Measurements from ENCODE around the gene ULK1.

ULK1 gene

DNA sequence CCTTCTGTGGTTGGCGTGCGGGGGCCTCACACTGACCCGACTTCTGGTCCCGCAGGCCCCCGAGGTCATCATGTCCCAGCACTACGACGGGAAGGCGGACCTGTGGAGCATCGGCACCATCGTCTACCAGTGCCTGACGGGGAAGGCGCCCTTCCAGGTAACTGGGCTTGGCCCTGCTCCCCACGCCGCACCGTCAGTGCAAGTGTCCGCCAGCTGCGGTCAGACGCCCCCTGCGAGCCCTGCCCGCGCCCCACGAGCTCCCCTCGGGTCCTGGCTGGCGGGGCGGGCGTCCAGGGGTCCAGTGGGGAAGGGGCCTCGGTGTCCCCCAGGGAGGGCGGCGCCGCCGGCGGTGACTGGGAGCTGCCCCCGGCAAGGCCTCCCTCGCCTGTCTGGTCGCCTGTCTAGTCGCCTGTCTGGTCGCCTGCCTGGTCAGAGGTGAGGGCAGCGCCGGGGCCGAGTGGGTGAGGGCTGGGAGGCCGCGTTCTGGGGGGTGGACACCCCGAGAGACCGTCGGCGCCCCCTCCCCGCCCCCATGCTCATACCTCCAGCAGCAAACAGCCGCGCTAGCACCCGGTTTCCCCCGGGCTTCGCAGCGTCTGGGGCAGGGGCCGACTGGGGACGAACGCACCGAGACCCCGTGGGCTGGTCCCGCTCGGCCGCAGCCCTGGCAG, 14.8 kb downstream of the ULK1 start:
- no peak for DNase-seq

DNA sequence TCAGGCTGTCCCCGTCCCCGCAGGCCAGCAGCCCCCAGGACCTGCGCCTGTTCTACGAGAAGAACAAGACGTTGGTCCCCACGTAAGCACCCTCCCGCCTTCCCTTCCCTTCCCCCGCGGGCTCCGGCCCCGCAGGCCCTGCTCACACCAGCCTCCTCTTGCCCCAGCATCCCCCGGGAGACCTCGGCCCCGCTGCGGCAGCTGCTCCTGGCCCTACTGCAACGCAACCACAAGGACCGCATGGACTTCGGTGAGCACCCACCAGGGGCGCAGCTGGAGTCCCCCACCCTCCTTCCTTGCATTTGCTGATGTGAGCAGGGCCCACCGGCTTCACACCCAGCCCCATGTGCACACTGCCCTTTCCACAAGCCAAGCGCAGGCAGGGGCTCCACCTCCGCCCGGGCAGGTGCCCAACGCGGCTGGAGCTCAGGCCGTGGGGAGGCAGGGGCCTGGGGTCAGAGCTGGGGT, 15.4 kb downstream of the ULK1 start:
- DNase-seq = no peak

DNA sequence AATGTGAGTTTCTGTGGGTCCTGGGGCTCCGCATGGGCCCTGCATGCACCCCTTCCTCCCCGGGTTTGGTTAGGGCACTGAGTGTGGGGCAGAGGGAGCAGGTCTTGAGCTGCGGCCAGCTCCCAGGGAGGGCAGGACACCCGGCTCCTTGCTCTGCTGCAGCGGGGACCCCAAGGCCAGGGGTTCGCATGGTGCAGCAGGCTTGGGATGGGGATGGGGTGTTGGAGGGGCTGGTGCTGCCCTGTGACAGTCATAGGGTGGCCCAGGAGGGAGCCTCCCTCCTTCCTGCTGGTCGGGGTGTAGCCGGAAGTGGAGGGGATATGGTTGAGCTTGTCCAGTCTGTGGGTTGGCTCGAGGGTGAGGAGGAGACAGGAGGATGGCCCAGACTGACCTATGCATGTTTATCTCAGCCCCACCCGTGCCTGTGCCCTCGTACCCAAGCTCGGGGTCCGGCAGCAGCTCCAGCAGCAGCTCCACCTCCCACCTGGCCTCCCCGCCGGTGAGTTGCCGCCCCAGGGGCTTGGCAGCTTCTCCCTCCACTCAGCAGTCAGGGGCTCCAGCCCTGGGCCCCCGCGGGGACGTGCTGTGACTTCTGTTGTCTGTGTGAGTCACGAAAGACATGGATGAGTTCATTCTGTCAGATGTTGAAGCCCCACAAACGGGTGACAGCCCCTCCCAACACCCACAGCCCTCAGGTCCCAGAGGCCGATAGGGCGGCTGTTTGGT, 16.0 kb downstream of the ULK1 start:
- DNase-seq = no peak

- DNase-seq = no peak
Measured at GRCh38 chr12:131911028-131911650, 16.7 kb downstream of the ULK1 start.

DNA sequence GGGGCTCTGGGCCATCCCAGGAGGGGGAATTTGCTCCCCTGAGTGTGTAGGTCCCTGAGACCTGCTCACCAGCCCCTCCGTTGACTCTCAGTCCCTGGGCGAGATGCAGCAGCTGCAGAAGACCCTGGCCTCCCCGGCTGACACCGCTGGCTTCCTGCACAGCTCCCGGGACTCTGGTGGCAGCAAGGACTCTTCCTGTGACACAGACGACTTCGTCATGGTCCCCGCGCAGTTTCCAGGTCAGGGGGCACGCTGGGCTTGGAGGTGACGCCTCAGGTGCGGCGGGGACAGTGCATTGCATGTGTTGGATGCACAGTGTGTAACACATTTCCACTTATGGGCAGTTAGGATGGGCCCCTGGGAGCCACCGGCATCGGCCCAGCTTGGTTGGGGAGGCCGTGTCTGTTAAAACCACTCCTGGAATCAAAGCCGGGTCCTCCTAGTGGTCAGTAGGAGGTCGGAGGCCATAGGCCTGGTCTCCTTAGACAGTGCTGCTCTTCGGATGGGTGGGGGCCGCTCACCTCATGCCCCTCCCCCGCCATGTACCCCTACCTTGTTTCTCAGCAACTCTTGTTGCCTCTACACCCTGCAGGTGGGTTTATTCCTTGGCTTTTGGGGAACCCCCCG, 17.5 kb downstream of the ULK1 start:
- DNase-seq = no peak

DNA sequence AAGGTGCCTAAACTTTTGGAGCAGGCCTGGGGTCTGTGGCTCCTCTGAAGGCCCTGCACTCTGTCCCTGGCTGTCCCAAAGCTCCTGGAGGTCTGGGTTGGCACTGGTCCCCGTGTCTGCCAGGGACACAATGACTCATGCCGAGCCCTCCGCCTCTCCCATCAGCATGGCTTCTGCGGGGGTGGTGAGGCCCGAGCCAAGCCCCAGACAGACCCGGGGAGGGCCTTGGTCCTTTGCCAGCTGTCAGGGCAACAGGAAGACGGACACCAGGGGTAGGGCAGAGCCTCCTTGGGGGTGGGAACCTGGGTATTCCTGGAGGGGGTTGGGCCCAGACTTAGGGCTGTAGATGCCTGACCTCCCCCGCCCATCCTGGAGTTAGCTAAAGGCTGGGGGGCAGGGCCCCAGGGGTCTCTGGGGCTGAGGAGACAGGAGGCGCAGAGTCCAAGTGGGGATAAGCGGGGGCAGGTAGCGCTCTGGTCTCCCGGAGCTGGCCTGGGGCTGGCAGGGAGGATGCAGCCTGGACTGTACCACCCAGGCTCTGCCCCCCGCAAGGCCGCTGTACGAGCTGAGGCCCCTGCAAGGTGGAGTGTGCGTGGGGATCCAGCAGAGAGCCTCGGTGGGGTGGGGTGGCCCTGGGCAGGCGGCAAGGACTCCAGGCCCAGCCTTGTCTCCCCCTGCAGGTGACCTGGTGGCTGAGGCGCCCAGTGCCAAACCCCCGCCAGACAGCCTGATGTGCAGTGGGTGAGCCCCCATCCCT, 18.3 kb downstream of the ULK1 start:
- no peak for DNase-seq

DNA sequence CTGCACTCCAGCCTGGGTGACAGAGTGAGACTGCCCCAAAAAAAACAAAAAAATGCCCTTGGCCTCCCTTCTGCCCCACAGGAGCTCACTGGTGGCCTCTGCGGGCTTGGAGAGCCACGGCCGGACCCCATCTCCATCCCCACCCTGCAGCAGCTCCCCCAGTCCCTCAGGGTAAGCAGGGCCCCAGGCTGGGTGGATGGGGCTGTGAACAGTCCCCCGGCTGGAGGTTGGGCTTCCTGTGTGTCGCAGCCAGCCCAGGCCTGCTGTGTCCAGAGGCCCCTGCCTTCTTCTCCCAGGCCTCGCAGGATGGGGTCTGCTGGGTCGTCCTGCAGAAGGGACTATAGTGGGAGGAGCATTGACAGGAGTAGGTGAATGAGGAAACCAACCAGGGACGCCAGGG, 19.2 kb downstream of the ULK1 start:
- DNase-seq = no peak

DNA sequence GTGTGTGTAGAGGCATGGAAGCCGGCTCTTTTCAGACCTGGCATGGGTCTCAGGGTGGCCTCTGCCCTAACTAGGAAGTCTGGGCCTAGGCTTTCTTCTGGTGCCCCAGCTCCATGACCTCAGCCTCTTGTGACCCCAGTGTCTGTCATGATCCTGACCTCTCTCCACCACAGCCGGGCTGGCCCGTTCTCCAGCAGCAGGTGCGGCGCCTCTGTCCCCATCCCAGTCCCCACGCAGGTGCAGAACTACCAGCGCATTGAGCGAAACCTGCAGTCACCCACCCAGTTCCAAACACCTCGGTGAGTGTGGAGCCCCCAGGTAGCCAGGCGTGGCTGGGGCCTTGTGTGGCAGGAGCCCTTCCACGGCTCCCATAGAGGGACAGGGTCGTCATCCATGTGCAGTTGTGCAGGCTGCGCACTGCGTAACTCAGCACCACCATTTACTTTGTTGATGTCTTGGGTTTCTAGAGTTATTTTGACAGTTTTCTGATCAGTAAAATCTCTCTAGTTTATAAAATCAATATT, 19.8 kb downstream of the ULK1 start:
- no peak for DNase-seq

GRCh38 chr12:131915000-131915689, 20.7 kb downstream of the ULK1 start:
- no peak for DNase-seq

DNA sequence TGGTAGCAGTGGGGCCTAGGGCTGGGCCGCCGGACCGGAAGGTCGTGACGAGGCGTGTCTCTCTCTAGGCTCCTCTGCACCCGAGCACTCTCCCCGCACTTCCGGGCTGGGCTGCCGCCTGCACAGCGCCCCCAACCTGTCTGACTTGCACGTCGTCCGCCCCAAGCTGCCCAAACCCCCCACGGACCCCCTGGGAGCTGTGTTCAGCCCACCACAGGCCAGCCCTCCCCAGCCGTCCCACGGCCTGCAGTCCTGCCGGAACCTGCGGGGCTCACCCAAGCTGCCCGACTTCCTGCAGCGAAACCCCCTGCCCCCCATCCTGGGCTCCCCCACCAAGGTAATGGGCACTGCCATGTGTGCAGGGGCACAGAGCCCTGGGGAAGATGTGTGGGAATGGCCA, 21.4 kb downstream of the ULK1 start:
- DNase-seq = no peak

DNA sequence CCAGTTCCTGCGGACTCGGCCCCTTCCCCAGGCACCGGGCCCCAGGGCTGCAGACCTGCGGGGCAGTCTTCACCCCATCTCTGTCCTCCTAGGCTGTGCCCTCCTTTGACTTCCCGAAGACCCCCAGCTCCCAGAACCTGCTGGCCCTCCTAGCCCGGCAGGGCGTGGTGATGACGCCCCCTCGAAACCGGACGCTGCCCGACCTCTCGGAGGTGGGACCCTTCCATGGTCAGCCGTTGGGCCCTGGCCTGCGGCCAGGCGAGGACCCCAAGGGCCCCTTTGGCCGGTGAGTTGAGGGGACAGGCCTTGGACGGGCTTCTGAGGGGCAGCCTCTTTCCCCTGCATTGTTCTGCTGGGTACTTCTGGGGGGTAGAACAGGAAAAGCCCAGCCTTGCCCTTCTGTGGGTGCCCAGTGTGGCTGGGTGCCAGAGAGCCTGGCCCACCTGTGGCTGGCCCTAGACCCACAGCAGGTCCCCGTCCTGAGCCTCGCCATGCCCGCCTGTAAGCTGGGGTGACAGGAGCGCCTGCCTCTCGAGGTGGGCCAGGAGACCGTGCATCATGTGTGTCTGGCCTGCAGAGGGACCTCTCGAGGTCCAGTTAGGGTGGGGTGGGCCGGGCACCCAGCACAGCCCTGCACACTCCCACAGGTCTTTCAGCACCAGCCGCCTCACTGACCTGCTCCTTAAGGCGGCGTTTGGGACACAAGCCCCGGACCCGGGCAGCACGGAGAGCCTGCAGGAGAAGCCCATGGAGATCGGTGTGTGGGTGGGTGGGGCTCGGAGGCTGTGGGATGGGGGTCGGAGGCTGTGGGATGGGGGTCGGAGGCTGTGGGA, 22.1 kb downstream of the ULK1 start:
- no peak for DNase-seq

DNA sequence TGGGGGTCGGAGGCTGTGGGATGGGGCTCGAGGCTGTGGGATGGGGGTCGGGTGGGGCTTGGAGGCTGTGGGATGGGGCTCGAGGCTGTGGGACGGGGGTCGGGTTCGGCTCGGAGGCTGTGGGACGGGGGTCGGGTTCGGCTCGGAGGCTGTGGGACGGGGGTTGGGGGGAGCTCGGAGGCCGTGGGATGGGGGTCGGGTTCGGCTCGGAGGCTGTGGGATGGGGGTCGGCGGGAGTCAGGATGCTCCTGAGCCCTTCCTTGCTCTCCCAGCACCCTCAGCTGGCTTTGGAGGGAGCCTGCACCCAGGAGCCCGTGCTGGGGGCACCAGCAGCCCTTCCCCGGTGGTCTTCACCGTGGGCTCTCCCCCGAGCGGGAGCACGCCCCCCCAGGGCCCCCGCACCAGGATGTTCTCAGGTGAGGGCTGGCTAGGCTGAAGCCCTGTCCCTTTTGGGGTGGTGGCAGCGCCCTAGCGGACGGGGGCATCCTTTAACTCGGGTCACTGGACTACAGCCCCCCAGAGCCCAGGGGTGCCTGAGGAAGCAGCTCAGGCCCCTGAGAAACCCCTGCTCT, 22.8 kb downstream of the ULK1 start:
- no peak for DNase-seq

DNA sequence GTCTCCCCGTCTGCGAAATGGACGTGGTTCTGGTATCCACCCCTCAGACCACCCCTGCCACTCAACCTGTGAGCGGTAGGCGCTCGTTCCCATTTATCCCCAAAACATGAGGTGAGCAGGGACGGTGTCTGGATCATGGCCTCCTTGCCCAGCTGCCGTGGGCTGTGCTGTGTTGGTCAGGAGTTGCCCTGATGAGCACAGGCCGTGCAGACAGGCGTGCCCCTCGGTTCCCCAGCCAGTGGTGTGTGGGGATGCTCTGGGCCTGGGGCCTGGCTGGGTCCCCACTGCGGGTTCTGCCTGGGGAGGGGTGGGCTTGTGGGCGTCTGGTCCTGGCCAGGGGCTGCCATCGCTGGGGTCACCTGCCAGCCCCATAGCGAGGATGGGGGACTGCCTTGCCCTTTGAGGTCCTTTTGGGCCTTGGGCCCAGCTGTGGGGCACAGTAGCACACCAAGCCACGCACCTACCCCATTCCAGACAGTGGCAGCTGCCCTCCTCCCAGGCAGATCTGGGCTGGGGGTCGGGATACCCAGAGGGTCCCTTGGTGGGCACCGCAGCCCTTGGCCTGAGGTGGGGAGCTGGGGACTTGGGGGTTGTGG, 23.4 kb downstream of the ULK1 start:
- DNase-seq = no peak

DNA sequence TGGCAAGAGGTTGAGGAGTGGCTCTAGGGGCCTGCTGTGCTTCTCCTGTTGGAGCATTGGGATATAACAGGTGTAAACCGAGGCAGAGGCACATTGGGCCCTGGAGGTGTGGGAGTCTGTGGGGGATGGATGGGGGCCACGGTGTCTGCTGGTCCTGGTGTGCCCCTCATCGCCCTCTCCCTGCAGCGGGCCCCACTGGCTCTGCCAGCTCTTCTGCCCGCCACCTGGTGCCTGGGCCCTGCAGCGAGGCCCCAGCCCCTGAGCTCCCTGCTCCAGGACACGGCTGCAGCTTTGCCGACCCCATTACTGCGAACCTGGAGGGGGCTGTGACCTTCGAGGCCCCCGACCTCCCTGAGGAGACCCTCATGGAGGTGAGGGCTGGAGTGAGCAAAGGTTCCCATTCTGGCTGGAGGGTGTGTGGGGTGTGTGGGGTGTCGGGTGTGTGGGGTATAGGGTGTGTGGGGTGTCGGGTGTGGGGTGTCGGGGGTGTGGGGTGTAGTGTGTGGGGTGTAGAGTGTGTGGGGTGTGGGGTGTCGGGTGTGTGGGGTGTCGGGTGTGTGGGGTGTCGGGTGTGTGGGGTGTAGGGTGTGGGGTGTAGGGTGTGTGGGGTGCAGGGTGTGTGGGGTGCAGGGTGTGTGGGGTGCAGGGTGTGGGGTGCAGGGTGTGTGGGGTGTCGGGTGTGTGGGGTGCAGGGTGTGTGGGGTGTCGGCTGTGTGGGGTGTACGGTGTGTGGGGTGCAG, 24.1 kb downstream of the ULK1 start:
- DNase-seq = no peak

DNA sequence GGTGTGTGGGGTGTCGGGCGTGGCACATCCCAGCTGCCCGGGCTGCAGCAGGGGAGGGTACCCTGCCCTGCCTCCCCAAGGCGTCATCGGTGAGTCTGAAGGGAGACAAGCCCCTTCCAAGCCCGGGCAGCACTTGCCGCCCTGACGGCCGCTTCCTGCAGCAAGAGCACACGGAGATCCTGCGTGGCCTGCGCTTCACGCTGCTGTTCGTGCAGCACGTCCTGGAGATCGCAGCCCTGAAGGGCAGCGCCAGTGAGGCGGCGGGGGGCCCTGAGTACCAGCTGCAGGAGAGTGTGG, 24.6 kb downstream of the ULK1 start:
- DNase-seq = no peak

DNA sequence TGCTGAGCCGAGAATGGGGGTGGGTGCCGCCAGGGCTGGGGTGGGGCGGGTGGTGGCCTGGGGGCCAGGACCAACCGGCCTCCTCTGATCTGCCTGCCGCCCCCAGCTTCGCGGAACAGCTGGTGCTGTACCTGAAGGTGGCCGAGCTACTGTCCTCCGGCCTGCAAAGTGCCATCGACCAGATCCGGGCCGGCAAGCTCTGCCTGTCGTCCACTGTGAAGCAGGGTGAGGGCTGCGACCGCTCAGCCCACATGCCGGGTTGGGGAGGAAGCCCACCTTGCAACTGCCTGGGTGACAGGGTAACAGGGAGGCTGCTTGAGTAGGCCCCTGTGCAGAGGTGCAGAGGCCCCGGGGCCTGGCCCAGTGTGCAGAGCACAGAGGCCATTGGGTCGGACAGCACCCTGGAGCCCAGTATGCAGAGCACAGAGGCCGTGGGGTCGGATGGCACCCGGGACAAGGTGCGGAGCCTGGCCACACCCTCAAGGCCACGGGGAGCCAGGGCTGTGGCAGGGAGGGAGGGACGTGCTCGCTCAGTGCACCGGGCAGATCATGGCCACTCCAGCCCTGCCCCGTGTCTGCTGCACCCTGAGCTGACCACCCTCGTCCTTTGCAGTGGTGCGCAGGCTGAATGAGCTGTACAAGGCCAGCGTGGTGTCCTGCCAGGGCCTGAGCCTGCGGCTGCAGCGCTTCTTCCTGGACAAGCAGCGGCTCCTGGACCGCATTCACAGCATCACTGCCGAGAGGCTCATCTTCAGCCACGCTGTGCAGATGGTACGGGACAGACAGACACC, 25.1 kb downstream of the ULK1 start:
- DNase-seq = no peak

DNA sequence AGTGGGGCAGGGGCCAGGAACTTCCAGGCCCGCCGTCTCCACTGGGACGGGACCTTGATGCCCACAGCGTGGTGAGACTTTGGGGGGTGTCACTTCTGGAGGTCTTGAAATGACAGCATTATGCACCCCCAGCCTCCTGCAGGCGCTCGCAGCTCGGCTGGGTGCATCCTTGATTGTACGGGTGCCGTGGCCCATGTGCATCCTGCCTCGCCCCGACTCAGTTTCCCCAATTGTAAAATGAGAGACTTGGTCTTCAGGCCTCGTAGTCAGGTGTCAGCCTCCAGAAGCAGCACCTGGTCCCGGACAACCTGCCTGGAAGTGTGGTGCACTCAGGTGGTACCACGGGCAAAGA, 25.7 kb downstream of the ULK1 start:
- no peak for DNase-seq

DNA sequence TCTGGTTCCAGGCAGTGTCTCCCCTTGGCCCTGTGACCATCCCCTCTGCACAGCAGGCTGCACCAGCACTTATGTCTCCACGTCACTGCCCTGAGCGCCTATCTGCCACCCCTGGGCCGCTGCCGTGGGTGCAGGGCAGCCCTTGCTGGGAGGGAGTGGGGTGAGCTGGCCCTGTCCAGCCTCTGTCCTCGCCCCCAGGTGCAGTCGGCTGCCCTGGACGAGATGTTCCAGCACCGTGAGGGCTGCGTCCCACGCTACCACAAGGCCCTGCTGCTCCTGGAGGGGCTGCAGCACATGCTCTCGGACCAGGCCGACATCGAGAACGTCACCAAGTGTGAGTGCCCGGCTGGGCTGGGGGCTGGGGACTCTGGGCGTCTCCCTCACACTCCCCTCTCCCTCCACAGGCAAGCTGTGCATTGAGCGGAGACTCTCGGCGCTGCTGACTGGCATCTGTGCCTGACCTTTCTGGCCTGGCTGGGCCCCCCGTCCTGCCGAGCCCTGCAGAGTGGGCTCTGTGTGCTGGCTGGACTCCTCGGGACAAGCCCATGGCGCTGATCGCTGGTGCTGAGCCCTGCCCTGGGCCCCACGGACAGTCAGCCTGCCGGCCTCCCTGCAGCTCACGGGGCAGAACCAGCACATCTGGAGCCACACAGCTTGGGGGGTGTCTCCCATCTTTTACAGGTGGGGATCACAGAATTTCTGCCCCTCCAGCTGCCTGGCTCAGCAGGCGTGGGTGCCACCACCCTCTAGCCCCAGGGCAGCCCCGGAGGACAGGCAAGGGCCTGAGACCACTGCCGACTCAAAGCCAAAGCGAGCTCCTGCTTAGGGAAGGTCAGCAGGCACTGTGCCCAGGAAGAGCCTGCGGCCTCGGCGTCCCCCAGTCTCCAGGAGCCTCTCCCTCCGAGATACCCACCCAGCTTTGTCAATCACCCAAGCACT, 26.7 kb downstream of the ULK1 start:
- DNase-seq = no peak

All from CD4-positive, alpha-beta T cell treated with Interleukin-17A for 4 hours (primary cell).